G401 (cell line): ENCODE measurements around the gene DUSP28. TPM values are rescaled to one million over a fixed set of nuclear protein-coding genes. Genes with fewer than 3 reads are reported as not detected.

Experiments
- DNase-seq: peaks from one replicate; pipeline ENCODE4 v3.0.0-alpha.2; 2015; ENCODE audit warnings: low spot score
- in situ Hi-C: cut with HindIII; loops from 2 replicates; pipeline ENCODE4 v1.10.0; 2016; ENCODE audit warnings: low sequenced_read_pairs, mixed read lengths
- total RNA-seq: library from RNA; depleted of rRNA; stranded (reverse); fragments of >200 nt; shearing (Covaris generic); gene quantifications from 2 replicates; pipeline ENCODE4 v1.2.3, GENCODE V29; 2014

DUSP28 gene
- total RNA-seq, 1 experiment from 2014 or later: 4.9 TPM

GRCh38 chr2:240593703-240594451 lies 33.7 kb downstream of the DUSP28 start:
- no peak for DNase-seq
- in situ Hi-C loops: no loop called here

- in situ Hi-C loops: no loop called here
- DNase-seq: no peak
Measured at GRCh38 chr2:240594511-240595380, 34.6 kb downstream of the DUSP28 start.

- in situ Hi-C loops: no loop called here
- peak; percentile 42 for DNase-seq
Measured at GRCh38 chr2:240595381-240596079, 35.4 kb downstream of the DUSP28 start.

- in situ Hi-C loops: no loop called here
- DNase-seq: no peak
Measured at GRCh38 chr2:240596080-240596460, 35.9 kb downstream of the DUSP28 start.

- peak; percentile 93 for DNase-seq
- in situ Hi-C loops: no loop called here
Measured at GRCh38 chr2:240596491-240596931, 36.4 kb downstream of the DUSP28 start.

- in situ Hi-C loops: no loop called here
- DNase-seq: no peak
Measured at GRCh38 chr2:240597054-240597418, 36.9 kb downstream of the DUSP28 start.

GRCh38 chr2:240597419-240598181 lies 37.4 kb downstream of the DUSP28 start:
- DNase-seq: no peak
- in situ Hi-C loops: no loop called here

GRCh38 chr2:240598311-240598911 lies 38.3 kb downstream of the DUSP28 start:
- in situ Hi-C loops: no loop called here
- DNase-seq: no peak

GRCh38 chr2:240599141-240599583 lies 39.0 kb downstream of the DUSP28 start:
- in situ Hi-C loops: no loop called here
- no peak for DNase-seq

GRCh38 chr2:240600451-240600961 lies 40.3 kb downstream of the DUSP28 start:
- in situ Hi-C loops: no loop called here
- no peak for DNase-seq

GRCh38 chr2:240601061-240601830 lies 41.1 kb downstream of the DUSP28 start:
- in situ Hi-C loops: no loop called here
- no peak for DNase-seq

- in situ Hi-C loops: no loop called here
- no peak for DNase-seq
Measured at GRCh38 chr2:240601831-240602160, 41.6 kb downstream of the DUSP28 start.

GRCh38 chr2:240602266-240603050 lies 42.3 kb downstream of the DUSP28 start:
- no peak for DNase-seq
- in situ Hi-C loops: no loop called here

GRCh38 chr2:240603081-240603835 lies 43.1 kb downstream of the DUSP28 start:
- no peak for DNase-seq
- in situ Hi-C loops: no loop called here

- in situ Hi-C loops: no loop called here
Measured at GRCh38 chr2:240603846-240604245, 43.7 kb downstream of the DUSP28 start.

GRCh38 chr2:240604291-240604938 lies 44.3 kb downstream of the DUSP28 start:
- peak; percentile 65 for DNase-seq
- in situ Hi-C loops: no loop called here

More at GRCh38 chr2:240603846-240604245, 43.7 kb downstream of the DUSP28 start:
- DNase-seq: no peak
